CD4-positive, alpha-beta T cell treated with Interleukin-12 subunit alpha and Interleukin-12 subunit beta, for 1 hour (primary cell): ENCODE measurements around the gene C3orf33.

Source experiments
- DNase-seq: peaks from one replicate; pipeline ENCODE4 v3.0.0-alpha.2; 2020

Gene C3orf33

DNA sequence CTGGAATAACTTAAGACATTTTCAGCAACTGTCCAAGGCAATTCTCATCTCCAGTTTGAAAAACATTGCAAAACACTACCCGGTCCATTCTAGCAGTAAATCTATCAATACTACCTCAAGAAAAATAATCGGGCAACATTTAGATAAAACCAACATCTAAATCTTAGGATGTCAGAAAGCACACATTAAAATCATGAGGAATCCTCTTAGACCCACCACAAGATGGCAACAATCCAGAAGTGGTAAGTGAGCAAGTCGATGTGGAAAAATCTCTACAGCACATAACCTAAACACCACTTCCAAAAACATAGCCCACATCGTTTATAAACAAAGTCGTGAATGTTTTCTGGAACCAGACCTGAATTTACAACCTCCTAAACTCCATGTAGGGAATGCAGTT, 66.9 kb downstream of the C3orf33 start:
- DNase-seq, result no peak

DNA sequence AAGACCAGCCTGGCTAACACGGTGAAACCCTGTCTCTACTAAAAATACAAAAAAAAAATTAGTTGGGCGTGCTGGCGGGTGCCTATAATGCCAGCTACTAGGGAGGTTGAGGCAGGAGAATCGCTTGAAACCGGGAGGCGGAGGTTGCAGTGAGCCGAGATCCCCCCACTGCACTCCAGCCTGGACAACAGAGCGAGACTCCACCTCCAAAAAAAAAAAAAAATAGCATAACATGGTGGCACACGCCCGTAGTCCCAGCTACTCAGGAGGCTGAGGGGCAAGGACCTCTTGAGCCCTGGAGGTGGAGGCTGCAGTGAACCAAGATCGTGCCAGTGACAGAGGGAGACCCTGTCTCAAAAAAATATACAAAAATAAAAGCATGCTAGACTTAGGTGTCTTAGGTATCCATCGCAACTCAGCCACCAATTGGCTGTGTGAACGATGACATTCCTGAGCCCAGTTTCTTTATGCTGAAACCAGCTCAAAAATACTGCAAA, 67.5 kb downstream of the C3orf33 start:
- DNase-seq, result no peak

DNA sequence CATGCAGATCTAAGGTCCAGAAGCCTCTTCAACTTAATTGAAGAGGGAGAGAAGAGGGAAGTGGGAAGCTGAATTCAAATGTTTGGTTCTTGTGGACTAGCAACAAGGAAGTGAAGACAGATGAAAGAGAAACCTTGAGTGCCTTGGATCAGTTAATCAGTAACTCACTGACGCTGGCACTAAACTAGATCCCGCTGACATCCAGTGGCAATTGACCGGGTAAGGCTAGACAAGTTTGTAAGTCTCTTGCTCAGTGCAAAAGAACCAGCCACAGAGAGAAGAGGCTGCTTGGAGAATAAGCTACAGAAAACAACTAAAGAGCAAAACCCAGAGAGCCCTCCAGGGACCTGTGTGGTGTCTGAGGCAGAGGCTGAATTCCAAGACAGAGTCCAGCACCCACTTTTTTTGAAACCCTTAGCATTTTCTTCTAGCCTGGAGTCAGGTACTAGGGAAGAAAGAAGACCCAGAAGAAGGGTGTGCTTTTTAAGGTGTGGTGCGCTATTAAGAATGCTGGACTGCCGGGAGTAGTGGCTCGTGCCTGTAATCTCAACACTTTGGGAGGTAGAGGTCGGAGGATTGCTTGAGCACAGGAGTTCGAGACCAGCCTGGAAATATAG, 68.1 kb downstream of the C3orf33 start:
- no peak for DNase-seq

DNA sequence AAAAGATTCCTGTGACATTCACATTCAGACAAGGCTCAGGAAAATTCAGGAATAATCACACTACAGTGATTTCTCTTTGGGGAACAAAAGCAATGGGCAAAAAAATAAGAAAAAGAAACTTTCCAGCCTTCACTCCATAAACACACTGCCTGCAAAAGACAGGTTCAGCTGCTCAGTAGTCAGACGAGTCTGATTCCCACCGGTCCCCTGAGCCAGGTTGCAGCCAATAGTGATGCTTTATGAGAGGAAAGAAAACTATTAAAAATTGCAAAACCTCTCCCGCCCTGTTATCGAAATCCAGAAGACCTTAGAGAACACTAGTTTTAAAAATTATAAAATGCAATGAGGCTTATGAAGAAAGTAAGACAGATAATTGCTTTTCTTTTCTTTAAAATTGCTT, 69.7 kb downstream of the C3orf33 start:
- no peak for DNase-seq

DNA sequence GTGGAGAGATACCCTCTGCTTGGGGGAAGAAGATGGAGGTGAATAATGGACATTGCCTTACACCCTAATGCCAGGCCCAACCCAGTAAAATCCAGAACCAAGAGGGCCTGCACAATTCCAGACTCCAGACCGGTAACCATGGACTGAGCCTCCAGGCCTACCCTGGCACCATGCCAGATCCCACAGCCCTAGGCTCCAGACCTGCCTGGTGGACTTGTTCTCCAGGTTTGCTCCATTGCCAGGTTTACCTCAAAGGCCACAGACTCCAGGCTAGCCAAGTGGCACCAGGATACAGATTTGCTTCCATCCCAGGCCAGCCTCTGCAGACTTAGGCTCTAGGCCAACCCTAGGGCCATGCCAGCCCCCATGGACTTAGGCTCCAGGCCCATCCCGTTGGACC, 75.2 kb downstream of the C3orf33 start:
- no peak for DNase-seq

DNA sequence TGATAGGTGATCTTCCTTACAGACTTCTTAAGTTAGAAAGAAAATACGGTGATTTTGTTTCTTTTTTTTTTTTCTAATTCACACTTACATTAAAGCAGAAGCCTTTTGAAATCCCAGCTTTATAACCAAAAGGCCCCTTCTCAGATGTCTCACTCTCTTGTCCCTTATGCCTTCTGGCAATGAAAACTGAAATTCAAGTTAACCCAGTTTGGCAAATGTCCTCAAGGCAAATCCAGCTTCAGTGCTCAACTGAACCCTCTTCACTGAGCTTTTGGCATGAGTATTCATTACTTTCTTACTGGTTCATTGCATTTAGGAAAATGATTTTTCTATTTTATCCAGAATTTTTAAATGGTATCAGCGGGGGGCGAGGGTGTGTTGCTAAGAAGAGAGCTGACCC, 78.2 kb downstream of the C3orf33 start:
- DNase-seq, result no peak

DNA sequence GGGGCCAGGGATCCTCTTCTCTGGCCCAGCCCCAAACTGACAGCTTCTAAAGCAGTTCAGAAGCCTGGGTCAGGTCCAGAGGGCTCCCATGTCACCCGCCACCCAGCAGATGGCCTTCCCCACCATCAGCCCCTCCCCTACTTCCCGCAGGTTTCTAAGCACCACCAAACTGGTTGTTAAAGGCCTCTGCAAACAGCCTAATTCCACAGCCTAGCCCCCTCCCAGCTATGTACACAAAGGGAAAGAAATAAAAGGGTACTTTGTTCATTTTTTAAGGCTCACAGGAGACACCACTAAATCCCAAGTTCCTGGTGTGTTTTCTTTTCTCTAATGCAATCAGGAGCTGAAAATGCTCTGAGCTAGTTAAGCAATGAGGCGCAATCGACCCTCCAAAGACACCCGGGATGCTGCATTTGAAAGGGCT, 91.8 kb downstream of the C3orf33 start:
- no peak for DNase-seq
